ENCODE data around the gene MBNL2. TPM values are rescaled to one million over a fixed set of nuclear protein-coding genes. Genes with fewer than 3 reads are reported as not detected.

The MBNL2 gene
- total RNA-seq, 1 experiment from 2014 or later = 0.17 TPM

DNA sequence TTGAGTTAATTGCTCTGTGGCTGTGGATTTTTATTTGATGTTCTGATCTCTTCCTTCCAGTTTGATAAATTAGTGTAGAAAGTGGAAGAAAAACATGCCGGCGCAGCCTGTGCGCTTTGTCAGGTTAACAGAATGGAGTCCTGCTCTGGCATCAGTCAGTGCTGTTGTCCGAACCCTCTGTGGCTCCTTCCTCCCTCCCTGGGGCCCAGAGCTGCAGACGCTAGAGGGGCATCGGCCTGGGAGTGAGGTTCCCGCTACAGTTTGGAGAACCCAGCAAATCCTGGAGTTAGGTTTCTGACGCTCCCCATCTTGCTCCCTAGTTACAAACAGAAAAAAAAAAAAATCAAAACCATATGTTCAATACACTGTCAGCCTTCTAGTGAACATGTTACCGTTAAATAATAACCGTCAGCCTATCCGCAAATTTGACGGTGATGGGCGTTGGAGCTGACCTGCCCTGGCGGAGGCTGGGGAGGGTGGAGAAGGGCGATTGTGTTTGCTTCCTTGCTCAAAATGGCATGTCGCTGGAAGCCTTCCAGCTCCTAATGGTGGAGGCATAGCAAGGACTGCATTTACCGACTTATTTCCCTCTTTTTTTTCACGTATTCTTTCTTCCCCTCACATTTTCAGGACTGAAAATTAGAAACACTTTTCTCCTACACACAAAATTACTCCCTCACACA lies 13.6 kb downstream of the MBNL2 start:
- H2BK15ac ChIP-seq (ENCODE audit: low read depth, low read length) = no peak overlapping the region
- no peak overlapping the region for H3K9ac ChIP-seq (ENCODE audit: extremely low read depth, insufficient read length, low read length)
- no peak overlapping the region for H3K4me2 ChIP-seq (ENCODE audit: insufficient read depth, insufficient read length, low read length)
- no peak overlapping the region for H3T11ph ChIP-seq (ENCODE audit: low read length)
- TF ChIP-seq, protein P1, sequence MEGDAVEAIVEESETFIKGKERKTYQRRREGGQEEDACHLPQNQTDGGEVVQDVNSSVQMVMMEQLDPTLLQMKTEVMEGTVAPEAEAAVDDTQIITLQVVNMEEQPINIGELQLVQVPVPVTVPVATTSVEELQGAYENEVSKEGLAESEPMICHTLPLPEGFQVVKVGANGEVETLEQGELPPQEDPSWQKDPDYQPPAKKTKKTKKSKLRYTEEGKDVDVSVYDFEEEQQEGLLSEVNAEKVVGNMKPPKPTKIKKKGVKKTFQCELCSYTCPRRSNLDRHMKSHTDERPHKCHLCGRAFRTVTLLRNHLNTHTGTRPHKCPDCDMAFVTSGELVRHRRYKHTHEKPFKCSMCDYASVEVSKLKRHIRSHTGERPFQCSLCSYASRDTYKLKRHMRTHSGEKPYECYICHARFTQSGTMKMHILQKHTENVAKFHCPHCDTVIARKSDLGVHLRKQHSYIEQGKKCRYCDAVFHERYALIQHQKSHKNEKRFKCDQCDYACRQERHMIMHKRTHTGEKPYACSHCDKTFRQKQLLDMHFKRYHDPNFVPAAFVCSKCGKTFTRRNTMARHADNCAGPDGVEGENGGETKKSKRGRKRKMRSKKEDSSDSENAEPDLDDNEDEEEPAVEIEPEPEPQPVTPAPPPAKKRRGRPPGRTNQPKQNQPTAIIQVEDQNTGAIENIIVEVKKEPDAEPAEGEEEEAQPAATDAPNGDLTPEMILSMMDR (conservative IDR thresholded peaks at IDR 0.05) = no peak
- no peaks in the 10 kb centered on the region for H4K20me1 ChIP-seq (ENCODE audit: control insufficient read depth, insufficient read depth, insufficient read length)
- H3K27ac ChIP-seq (ENCODE audit: insufficient read length, low read depth, low read length) = no peak overlapping the region
- no peak overlapping the region for H2BK20ac ChIP-seq (ENCODE audit: low read depth, low read length, poor library complexity, severe bottlenecking)
- peaks cover 28% of the 10 kb centered on the region for H3K27me3 ChIP-seq (ENCODE audit: insufficient read depth, low read length)
- no peak overlapping the region for H3K23ac ChIP-seq (ENCODE audit: insufficient read length, low read depth, low read length)
- no peaks in the 10 kb centered on the region for H3K23me2 ChIP-seq (ENCODE audit: insufficient read length, low read depth, low read length, poor library complexity, severe bottlenecking)
- no peak overlapping the region for H4K5ac ChIP-seq (ENCODE audit: insufficient read length, low read depth, low read length)
- no peaks in the 10 kb centered on the region for H3K9me3 Mint-ChIP-seq
- no peak overlapping the region for H3K56ac ChIP-seq (ENCODE audit: insufficient read length, low read depth, low read length)
- H3K4ac ChIP-seq (ENCODE audit: low read depth, low read length) = no peak overlapping the region
- H3K27ac Mint-ChIP-seq = no peak overlapping the region
- H3K14ac ChIP-seq (ENCODE audit: insufficient read depth, low read length) = no peak overlapping the region; the same call in 1 of the 2 replicates
- WGBS (ENCODE audit: extremely low coverage, insufficient read length, low lambda C conversion rate) = 100% methylated on average over 1 of the region's 18 CpGs
- no peak overlapping the region for H4K8ac ChIP-seq (replicated peaks; ENCODE audit: insufficient read length, low read depth, low read length)
- H3K27me3 Mint-ChIP-seq (ENCODE audit: low read depth) = peaks cover 96% of the 10 kb centered on the region
- no peak overlapping the region for H3K18ac ChIP-seq (ENCODE audit: insufficient read length, low read depth, low read length)
- H3K4me1 Mint-ChIP-seq = peaks cover 20 to 24% of the 10 kb centered on the region in 2 experiments
- peaks cover 1% of the 10 kb centered on the region; the same call in 1 of the 2 replicates for H3K4me1 ChIP-seq (ENCODE audit: insufficient read depth, low read length)
- H2BK12ac ChIP-seq (ENCODE audit: insufficient read length, low read depth, low read length) = no peak overlapping the region
- H4K91ac ChIP-seq (ENCODE audit: insufficient read length, low read depth, low read length) = no peak overlapping the region
- no peak overlapping the region for H2BK120ac ChIP-seq (ENCODE audit: low read depth, low read length, poor library complexity, severe bottlenecking)
- H2AFZ ChIP-seq (ENCODE audit: low read length) = no peak overlapping the region
- no peaks in the 10 kb centered on the region for H3K79me2 ChIP-seq (ENCODE audit: insufficient read depth, low read length)
- H3K4me3 Mint-ChIP-seq = no peak overlapping the region
- H2AK5ac ChIP-seq (ENCODE audit: insufficient read length, low read length) = no peak overlapping the region
- H2BK5ac ChIP-seq (ENCODE audit: insufficient read length, low read length) = no peak overlapping the region
- no peaks in the 10 kb centered on the region for H3K9me3 ChIP-seq (ENCODE audit: control insufficient read depth, low read depth, low read length)
- H3K79me1 ChIP-seq (ENCODE audit: insufficient read depth, low read depth, low read length, poor library complexity, severe bottlenecking) = no peaks in the 10 kb centered on the region
- H3K36me3 Mint-ChIP-seq (ENCODE audit: insufficient read depth in 1 of 3, low read depth in 3 of 3) = no peaks in the 10 kb centered on the region
- no peak for DNase-seq

Data from H9 (cell line).